ENCODE measurements around the gene DMXL1.

Gene DMXL1

GRCh38 chr5:119270960-119271757 is 200.3 kb downstream of the DMXL1 start:
- DNase-seq (ENCODE audit: low read depth in 2 of 2) = no peak

GRCh38 chr5:119271758-119272730 is 201.2 kb downstream of the DMXL1 start:
- no peak for DNase-seq (ENCODE audit: low read depth in 2 of 2)

DNA sequence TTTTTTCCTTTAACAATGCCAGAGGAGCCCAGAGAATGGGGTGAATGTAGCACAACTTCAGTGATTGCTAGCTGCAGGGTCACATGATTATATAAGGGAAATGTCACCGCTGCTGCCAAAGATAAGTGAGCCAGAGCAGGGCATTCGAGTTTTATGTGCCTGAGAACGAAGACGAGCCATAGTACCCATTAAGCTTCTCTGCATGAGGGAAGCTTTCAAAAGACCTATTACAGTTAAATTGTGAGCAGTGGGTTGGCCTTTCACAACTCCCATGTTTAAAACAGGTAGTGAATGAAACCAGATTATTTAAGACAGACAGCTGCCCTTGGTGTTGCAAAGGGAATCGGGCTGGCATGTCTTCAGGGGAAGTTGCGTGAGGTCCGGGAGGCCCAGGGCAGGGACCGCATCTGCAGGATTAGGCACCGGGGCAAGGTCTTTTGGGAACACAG is 202.5 kb downstream of the DMXL1 start:
- no peak for DNase-seq (ENCODE audit: low read depth in 2 of 2)

- no peak for DNase-seq (ENCODE audit: low read depth in 2 of 2)
Measured at GRCh38 chr5:119274030-119274766, 203.3 kb downstream of the DMXL1 start.

GRCh38 chr5:119274767-119275130 is 203.9 kb downstream of the DMXL1 start:
- no peak for DNase-seq (ENCODE audit: low read depth in 2 of 2)

GRCh38 chr5:119275146-119275545 is 204.3 kb downstream of the DMXL1 start:
- no peak for DNase-seq (ENCODE audit: low read depth in 2 of 2)

DNA sequence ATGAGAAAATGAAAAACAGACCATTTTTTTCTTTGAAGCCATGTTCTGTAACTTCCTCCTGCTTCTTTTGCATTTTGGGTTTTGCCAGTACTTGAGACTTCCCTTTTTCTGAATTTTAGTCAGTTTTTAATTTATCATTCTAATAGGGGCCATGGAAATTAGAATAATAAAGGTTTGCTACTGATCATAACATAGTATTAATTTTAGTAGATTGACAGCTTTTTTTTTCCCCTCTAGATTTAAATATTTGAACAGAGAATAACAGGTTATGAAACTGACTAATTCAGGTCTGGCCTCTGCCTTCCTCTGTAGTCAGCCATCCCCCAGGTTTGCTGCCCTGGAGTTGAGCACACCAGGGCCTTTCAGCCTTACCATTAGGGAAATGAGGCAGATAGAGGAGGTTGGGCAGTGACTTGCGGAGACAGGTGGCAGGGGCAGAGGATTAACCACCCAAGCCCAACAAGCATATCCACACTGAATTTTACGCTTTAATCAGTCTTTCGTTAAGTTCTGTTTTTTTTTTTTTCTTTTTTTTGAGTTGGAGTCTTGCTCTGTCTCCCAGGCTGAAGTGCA is 204.8 kb downstream of the DMXL1 start:
- DNase-seq (ENCODE audit: low read depth in 2 of 2) = no peak

DNA sequence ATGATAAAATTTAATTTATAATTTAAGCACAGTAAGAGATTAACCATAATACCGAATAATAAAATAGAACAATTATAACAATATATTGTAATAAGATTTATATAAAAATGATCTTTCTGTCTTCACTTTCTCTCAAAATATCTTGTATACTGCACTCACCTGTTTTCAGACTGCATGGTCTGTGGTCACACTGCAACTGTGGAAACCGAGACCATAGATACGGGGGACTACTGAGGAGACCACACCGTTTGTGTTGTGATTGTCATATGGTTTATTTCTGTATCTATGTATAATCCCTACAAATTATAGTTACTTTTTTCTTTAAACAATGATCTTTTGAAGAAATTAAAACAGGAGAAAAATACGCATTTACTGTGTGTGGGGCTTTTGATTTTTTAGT is 206.1 kb downstream of the DMXL1 start:
- no peak for DNase-seq (ENCODE audit: low read depth in 2 of 2)

- DNase-seq (ENCODE audit: low read depth in 2 of 2) = no peak
Measured at GRCh38 chr5:119279093-119279492, 208.2 kb downstream of the DMXL1 start.

GRCh38 chr5:119280380-119280779 is 209.5 kb downstream of the DMXL1 start:
- DNase-seq (ENCODE audit: low read depth in 2 of 2) = no peak

GRCh38 chr5:119282628-119283027 is 211.7 kb downstream of the DMXL1 start:
- no peak for DNase-seq (ENCODE audit: low read depth in 2 of 2)

GRCh38 chr5:119284031-119284430 is 213.1 kb downstream of the DMXL1 start:
- DNase-seq (ENCODE audit: low read depth in 2 of 2) = no peak

DNA sequence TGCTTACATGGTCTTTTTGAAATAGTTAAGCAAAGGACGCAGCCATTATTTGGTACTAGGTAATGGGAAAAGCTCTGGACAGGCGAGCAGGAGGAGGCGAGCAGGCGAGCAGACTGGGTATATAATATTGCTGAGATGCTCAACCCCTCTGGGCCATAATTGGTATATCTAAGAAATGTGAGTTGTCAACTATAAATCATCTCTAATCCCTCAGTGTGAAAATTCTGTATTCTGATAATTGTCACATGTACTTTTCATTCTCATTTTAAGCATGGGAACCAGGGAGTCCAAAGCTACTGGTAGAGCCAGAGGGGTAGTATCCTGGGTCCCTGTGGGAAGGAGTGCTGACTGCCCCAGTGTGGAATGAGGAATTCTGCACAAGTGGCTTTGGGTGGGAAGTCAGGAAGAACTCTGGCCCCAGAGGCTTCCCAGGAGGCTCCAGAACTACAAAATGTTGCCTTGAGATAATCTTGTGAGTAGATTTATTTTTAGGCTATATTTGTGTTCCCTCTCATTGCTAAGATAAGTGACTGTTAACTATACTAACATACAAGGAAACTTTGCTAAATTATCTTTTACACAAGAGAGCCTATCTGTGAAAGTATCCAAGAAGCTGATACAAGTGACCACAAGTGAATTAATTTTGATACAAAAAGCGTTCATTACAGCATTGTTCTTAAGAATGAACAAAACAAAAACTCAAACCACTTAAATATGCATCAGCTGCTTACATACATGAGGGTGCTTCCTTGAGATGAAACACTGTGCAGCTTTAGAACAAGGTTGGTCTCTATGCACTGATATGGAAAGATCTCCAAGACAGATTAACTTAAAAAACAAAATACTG is 214.4 kb downstream of the DMXL1 start:
- DNase-seq (ENCODE audit: low read depth in 2 of 2) = no peak

DNA sequence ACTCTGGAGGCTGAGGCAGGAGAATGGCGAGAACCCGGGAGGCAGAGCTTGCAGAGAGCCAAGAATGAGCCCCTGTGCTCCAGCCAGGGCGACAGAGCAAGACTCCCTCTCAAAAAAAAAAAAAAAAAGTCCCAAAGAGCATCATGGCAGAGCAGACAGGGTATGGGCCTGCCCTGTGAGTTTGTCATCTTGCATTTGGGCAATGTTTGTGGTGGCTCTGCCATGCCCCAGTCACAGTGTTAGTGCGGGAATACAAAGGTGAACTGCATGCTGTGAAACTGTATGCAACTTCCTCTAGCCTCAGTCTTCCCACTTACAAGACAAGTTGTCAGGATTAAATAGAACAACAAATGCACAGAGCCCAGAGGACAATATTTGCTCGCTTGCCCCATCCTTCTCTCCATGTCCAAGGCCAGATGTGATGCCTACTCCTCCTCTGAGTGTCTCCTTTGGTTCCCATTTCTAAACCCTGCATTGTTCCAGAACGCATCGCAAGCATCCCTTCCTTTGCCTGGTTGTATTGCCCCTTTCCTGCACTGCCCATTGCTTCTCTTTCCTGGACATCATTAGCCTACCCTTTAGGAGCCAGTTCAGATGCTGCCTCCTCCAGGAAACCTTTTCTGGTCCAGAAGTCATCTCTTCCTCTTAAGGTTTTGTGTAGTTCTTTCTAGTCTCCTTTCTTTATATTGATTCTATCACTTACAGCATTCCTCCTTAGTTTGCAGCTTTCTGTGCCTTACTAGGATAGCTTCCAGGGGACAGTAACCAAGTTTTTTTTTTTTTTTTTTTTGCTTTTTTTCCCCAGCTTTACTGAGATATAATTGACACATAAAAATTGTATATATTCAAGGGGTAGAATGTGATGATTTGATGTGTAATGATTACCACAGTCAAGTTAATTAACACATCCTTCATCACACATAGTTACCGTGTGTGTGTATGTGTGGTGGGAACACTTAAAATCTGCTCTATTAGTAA is 215.9 kb downstream of the DMXL1 start:
- DNase-seq (ENCODE audit: low read depth in 2 of 2) = no peak

- DNase-seq (ENCODE audit: low read depth in 2 of 2) = no peak
Measured at GRCh38 chr5:119287547-119288111, 216.7 kb downstream of the DMXL1 start.

- no peak for DNase-seq (ENCODE audit: low read depth in 2 of 2)
Measured at GRCh38 chr5:119288379-119289033, 217.6 kb downstream of the DMXL1 start.

- no peak for DNase-seq (ENCODE audit: low read depth in 2 of 2)
Measured at GRCh38 chr5:119289438-119290044, 218.7 kb downstream of the DMXL1 start.

DNA sequence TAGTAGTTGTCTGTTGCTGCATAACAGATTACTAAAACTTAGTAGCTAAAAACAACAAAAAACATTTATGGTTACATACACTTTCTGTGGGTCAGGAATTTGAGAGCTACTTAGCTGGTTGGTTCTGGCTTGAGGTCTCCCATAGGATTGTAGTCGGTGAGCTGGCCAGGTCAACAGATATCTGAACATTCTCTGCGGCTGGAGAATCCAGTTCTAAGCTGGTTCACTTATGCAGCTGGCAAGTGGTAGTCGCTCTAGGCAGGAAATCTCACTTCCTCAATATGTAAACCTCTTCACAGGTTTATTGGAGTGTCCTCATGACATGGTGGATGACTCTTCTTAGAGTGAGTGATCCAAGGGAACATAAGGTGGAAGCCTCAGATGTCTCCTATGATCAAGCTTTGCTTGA is 219.3 kb downstream of the DMXL1 start:
- no peak for DNase-seq (ENCODE audit: low read depth in 2 of 2)

All from stimulated activated CD8-positive, alpha-beta memory T cell treated with anti-CD3 and anti-CD28 coated beads, Interleukin-2, amount 100 ng/mL, for 48 hours (primary cell).